ENCODE measurements around the gene NTN1. TPM values are rescaled to one million over a fixed set of nuclear protein-coding genes. Genes with fewer than 3 reads are reported as not detected.

NTN1 gene
- total RNA-seq, 1 experiment from 2014 or later: 14.5 TPM

GRCh38 chr17:9188367-9188766, 167.1 kb downstream of the NTN1 start:
- TF ChIP-seq TCF7L2 (IDR thresholded peaks at IDR 0.05; ENCODE audit: low read depth, low read length) (no peak), POLR2AphosphoS5 (IDR thresholded peaks at IDR 0.05; ENCODE audit: low read depth, low read length) (no peak), CTCF (IDR thresholded peaks at IDR 0.05) (no peak), SIN3A (IDR thresholded peaks at IDR 0.05; ENCODE audit: borderline replicate concordance, insufficient read depth, low read depth, low read length) (no peak), REST (IDR thresholded peaks at IDR 0.05; ENCODE audit: insufficient read depth in 1 of 2, low read depth in 2 of 2, low read length in 1 of 2) (no peak)
- DNase-seq (ENCODE audit: low read depth, low spot score): no peak
- POLR2A ChIA-PET: no interaction called here
- Histone ChIP-seq H3K27ac (ENCODE audit: low read length) (no peak overlapping the region), H3K9me3 (ENCODE audit: control insufficient read depth, insufficient read depth, low read depth, low read length) (no peaks in the 10 kb centered on the region), H3K4me1 (ENCODE audit: control insufficient read depth, insufficient read depth, low read length) (no peaks in the 10 kb centered on the region), H3K27me3 (ENCODE audit: control insufficient read depth, insufficient read depth, low read length) (no peaks in the 10 kb centered on the region), H3K4me3 (ENCODE audit: low read depth in 2 of 2, low read length in 2 of 2) (no peak overlapping the region), H3K36me3 (ENCODE audit: control insufficient read depth, insufficient read depth, low read length) (no peaks in the 10 kb centered on the region)
- no TSS peak for BruUV-seq (replicated peaks)
- ATAC-seq: no peak
- intact Hi-C loops (cut with micrococcal nuclease; ENCODE audit: unreplicated experiment): no loop called here
- in situ Hi-C loops (cut with HindIII; ENCODE audit: low pct_unique_long_range_greater_than_20kb, low sequenced_read_pairs): no loop called here
- CTCF ChIA-PET: no interaction called here

- DNase-seq (ENCODE audit: low read depth, low spot score) (no peak), ATAC-seq (no peak)
- CTCF ChIA-PET: no interaction called here
- BruUV-seq (replicated peaks): no TSS peak
- H3K4me3 ChIP-seq (ENCODE audit: low read depth in 2 of 2, low read length in 2 of 2): no peak overlapping the region
- TF ChIP-seq REST (IDR thresholded peaks at IDR 0.05; ENCODE audit: insufficient read depth in 1 of 2, low read depth in 2 of 2, low read length in 1 of 2) (no peak), SIN3A (IDR thresholded peaks at IDR 0.05; ENCODE audit: borderline replicate concordance, insufficient read depth, low read depth, low read length) (no peak), POLR2AphosphoS5 (IDR thresholded peaks at IDR 0.05; ENCODE audit: low read depth, low read length) (no peak), CTCF (IDR thresholded peaks at IDR 0.05) (no peak), TCF7L2 (IDR thresholded peaks at IDR 0.05; ENCODE audit: low read depth, low read length) (no peak)
- POLR2A ChIA-PET: no interaction called here
- H3K27me3 ChIP-seq (ENCODE audit: control insufficient read depth, insufficient read depth, low read length): no peaks in the 10 kb centered on the region
- in situ Hi-C loops (cut with HindIII; ENCODE audit: low pct_unique_long_range_greater_than_20kb, low sequenced_read_pairs) (no loop called here), intact Hi-C loops (cut with micrococcal nuclease; ENCODE audit: unreplicated experiment) (no loop called here)
- H3K36me3 ChIP-seq (ENCODE audit: control insufficient read depth, insufficient read depth, low read length): no peaks in the 10 kb centered on the region
- no peaks in the 10 kb centered on the region for H3K9me3 ChIP-seq (ENCODE audit: control insufficient read depth, insufficient read depth, low read depth, low read length)
- no peaks in the 10 kb centered on the region for H3K4me1 ChIP-seq (ENCODE audit: control insufficient read depth, insufficient read depth, low read length)
- H3K27ac ChIP-seq (ENCODE audit: low read length): no peak overlapping the region
Observed at GRCh38 chr17:9189870-9190269, 168.6 kb downstream of the NTN1 start.
